Liver (tissue), 9 donors: ENCODE results near the gene LPXN. TPM values are rescaled to one million over a fixed set of nuclear protein-coding genes. Genes with fewer than 3 reads are reported as not detected.
A peak's percentile ranks its signal among the peaks of the same experiment; 100 is the strongest.
"Not testable (repeated sequence)": the region's sequence is repeated elsewhere in the genome, so short reads cannot be mapped to it uniquely, and the experiment has no call there.

Experiments used
- DNase-seq: peaks from one replicate; pipeline ENCODE4 v3.0.0-alpha.2; 2017; ENCODE audit warnings: low spot score
- H3K27ac ChIP-seq, 2 donors: one replicate each; pipeline ENCODE4 v1.7.0; 2013; ENCODE audit warnings: inconsistent platforms in 2 of 2, low read length in 2 of 2, control low read depth in 1 of 2, low read depth in 1 of 2, mild to moderate bottlenecking in 1 of 2
- H3K27me3 ChIP-seq, 4 donors: one replicate each; pipeline versions ENCODE4 v1.6.1 to v1.7.0; 2013; ENCODE audit warnings: low read length in 3 of 4, inconsistent platforms in 1 of 4, mild to moderate bottlenecking in 1 of 4, moderate library complexity in 1 of 4; ENCODE audit not compliant: control insufficient read depth in 4 of 4, insufficient read depth in 4 of 4
- H3K36me3 ChIP-seq, 4 donors: one replicate each; pipeline versions ENCODE4 v1.6.1 to v1.7.0; 2013; ENCODE audit warnings: low read length in 3 of 4, mild to moderate bottlenecking in 3 of 4, low read depth in 1 of 4, moderate library complexity in 1 of 4; ENCODE audit not compliant: control insufficient read depth in 4 of 4, insufficient read depth in 3 of 4
- H3K4me1 ChIP-seq, 4 donors: one replicate each; pipeline versions ENCODE4 v1.6.1 to v1.7.0; 2013; ENCODE audit warnings: low read length in 3 of 4, mild to moderate bottlenecking in 3 of 4, moderate library complexity in 1 of 4; ENCODE audit not compliant: control insufficient read depth in 4 of 4, insufficient read depth in 4 of 4
- H3K4me3 ChIP-seq, 3 donors: one replicate each; pipeline versions ENCODE4 v1.6.1 to v1.7.0; 2013; ENCODE audit warnings: low read length in 3 of 3, control low read depth in 1 of 3, low read depth in 1 of 3, mild to moderate bottlenecking in 1 of 3
- H3K9ac ChIP-seq, 2 donors: one replicate each; pipeline ENCODE4 v1.7.0; 2013; ENCODE audit warnings: low read length in 2 of 2, mild to moderate bottlenecking in 2 of 2, moderate library complexity in 2 of 2, control low read depth in 1 of 2, low read depth in 1 of 2
- H3K9me3 ChIP-seq, 4 donors: one replicate each; pipeline versions ENCODE4 v1.6.1 to v1.7.0; 2013; ENCODE audit warnings: low read length in 3 of 4; ENCODE audit not compliant: control insufficient read depth in 4 of 4
- EGR1 ChIP-seq, 2 donors: IDR thresholded peaks; 2 replicates each; pipeline ENCODE4 v1.6.1; 2016 to 2018; ENCODE audit warnings: antibody characterized with exemption in 2 of 2, low read depth in 2 of 2
- FOXA1 ChIP-seq: IDR thresholded peaks from 2 replicates; pipeline ENCODE4 v1.6.1; 2016; ENCODE audit warnings: antibody characterized with exemption
- FOXA2 ChIP-seq: IDR thresholded peaks from 2 replicates; pipeline ENCODE4 v1.6.1; 2016; ENCODE audit warnings: antibody characterized with exemption
- GABPA ChIP-seq, 2 donors: IDR thresholded peaks in 1 of 2; conservative IDR thresholded peaks in 1 of 2; 2 replicates each; pipeline ENCODE4 v1.6.1; 2016; ENCODE audit warnings: antibody characterized with exemption in 2 of 2, mild to moderate bottlenecking in 1 of 2, moderate library complexity in 1 of 2
- HNF4A ChIP-seq, 2 donors: conservative IDR thresholded peaks; 2 replicates each; pipeline ENCODE4 v1.6.1; 2016; ENCODE audit warnings: antibody characterized with exemption in 2 of 2, mild to moderate bottlenecking in 2 of 2
- HNF4G ChIP-seq: IDR thresholded peaks from 2 replicates; pipeline ENCODE4 v1.6.1; 2016; ENCODE audit warnings: antibody characterized with exemption
- JUND ChIP-seq, 2 donors: IDR thresholded peaks; 2 replicates each; pipeline ENCODE4 v1.6.1; 2016; ENCODE audit warnings: antibody characterized with exemption in 2 of 2
- MAX ChIP-seq: IDR thresholded peaks from 2 replicates; pipeline ENCODE4 v1.6.1; 2016; ENCODE audit warnings: antibody characterized with exemption
- NR2F2 ChIP-seq: IDR thresholded peaks from 2 replicates; pipeline ENCODE4 v1.6.1; 2016; ENCODE audit warnings: antibody characterized with exemption
- RAD21 ChIP-seq, 2 donors: IDR thresholded peaks; 2 replicates each; pipeline ENCODE4 v1.6.1; 2016; ENCODE audit warnings: antibody characterized with exemption in 2 of 2, mild to moderate bottlenecking in 2 of 2
- RXRA ChIP-seq, 2 donors: IDR thresholded peaks; 2 replicates each; pipeline ENCODE4 v1.6.1; 2017 to 2018; ENCODE audit warnings: antibody characterized with exemption in 2 of 2, mild to moderate bottlenecking in 1 of 2
- SP1 ChIP-seq: IDR thresholded peaks from 2 replicates; pipeline ENCODE4 v1.6.1; 2018; ENCODE audit warnings: antibody characterized with exemption, mild to moderate bottlenecking
- TAF1 ChIP-seq: conservative IDR thresholded peaks from 2 replicates; pipeline ENCODE4 v1.6.1; 2016; ENCODE audit warnings: antibody characterized with exemption, mild to moderate bottlenecking
- YY1 ChIP-seq: IDR thresholded peaks from 2 replicates; pipeline ENCODE4 v1.6.1; 2016; ENCODE audit warnings: antibody characterized with exemption, mild to moderate bottlenecking
- ZBTB33 ChIP-seq: IDR thresholded peaks from 2 replicates; pipeline ENCODE4 v1.6.1; 2016; ENCODE audit warnings: antibody characterized with exemption
- WGBS: extraction: QIAGEN DNeasy Blood & Tissue Kit; methylation state at CpG from one replicate; pipeline ENCODE4 v1.1.7; 2013; 5-methylcytosine and 5-hydroxymethylcytosine counted together
- polyA plus RNA-seq, 2 donors: library from polyadenylated mRNA; stranded (reverse) in 1 of 2; unstranded in 1 of 2; fragments of 200-250 nt in 1 of 2; fragments of >200 nt in 1 of 2; fragmentation: Nextera tagmentation in 1 of 2; extraction: Ambion mirVana in 1 of 2; gene quantifications; one replicate each; pipeline versions ENCODE4 v1.2.1 to v1.2.3, GENCODE V29; 2013 to 2015
- total RNA-seq, 2 donors: library from RNA; depleted of rRNA; stranded (reverse); fragments of >200 nt; gene quantifications; one replicate each; pipeline ENCODE4 v1.2.3, GENCODE V29; 2014
- TF ChIP-seq, protein P1 (sequence below): IDR thresholded peaks from 2 replicates; pipeline ENCODE4 v1.6.1; 2016; ENCODE audit warnings: antibody characterized with exemption, mild to moderate bottlenecking
- TF ChIP-seq, protein P2 (sequence below): IDR thresholded peaks from 2 replicates; pipeline ENCODE4 v1.6.1; 2016; ENCODE audit warnings: antibody characterized with exemption
- TF ChIP-seq, protein P3 (sequence below): fragments of 150-350 bp; IDR thresholded peaks from 2 replicates; pipeline ENCODE4 v1.5.1; 2017; ENCODE audit warnings: improper control_type of control experiment, low read depth, low read length; ENCODE audit not compliant: missing input control
- donor health status: healthy.
- donor health status: healthy.
- donor health status: healthy.
- donor health status: healthy.
- donor health status: healthy.

LPXN gene
- total and polyA plus RNA-seq, 4 donors, result 3.7 to 6.2 (median 4.7) TPM

- no peak for DNase-seq
- H3K4me1 ChIP-seq, result peaks cover 3 to 26% (median 19%) of the 10 kb centered on the region in 4 donors
- H3K27ac ChIP-seq, result peak overlapping the region; percentile 66 to 69
- TF ChIP-seq FOXA2 (no peak), YY1 (no peak), HNF4G (no peak), NR2F2 (no peak), RXRA (IDR thresholded peaks at IDR 0.05) (no peak), HNF4A (conservative IDR thresholded peaks at IDR 0.05) (no peak), TAF1 (no peak), EGR1 (IDR thresholded peaks at IDR 0.05; ENCODE audit: low read depth in 2 of 2) (no peak), MAX (no peak), SP1 (no peak), JUND (IDR thresholded peaks at IDR 0.05) (no peak), RAD21 (IDR thresholded peaks at IDR 0.05) (no peak), ZBTB33 (no peak), FOXA1 (no peak), GABPA (IDR thresholded peaks at IDR 0.05 in 1 of 2, conservative IDR thresholded peaks at IDR 0.05 in 1 of 2) (no peak)
- TF ChIP-seq, protein P1, sequence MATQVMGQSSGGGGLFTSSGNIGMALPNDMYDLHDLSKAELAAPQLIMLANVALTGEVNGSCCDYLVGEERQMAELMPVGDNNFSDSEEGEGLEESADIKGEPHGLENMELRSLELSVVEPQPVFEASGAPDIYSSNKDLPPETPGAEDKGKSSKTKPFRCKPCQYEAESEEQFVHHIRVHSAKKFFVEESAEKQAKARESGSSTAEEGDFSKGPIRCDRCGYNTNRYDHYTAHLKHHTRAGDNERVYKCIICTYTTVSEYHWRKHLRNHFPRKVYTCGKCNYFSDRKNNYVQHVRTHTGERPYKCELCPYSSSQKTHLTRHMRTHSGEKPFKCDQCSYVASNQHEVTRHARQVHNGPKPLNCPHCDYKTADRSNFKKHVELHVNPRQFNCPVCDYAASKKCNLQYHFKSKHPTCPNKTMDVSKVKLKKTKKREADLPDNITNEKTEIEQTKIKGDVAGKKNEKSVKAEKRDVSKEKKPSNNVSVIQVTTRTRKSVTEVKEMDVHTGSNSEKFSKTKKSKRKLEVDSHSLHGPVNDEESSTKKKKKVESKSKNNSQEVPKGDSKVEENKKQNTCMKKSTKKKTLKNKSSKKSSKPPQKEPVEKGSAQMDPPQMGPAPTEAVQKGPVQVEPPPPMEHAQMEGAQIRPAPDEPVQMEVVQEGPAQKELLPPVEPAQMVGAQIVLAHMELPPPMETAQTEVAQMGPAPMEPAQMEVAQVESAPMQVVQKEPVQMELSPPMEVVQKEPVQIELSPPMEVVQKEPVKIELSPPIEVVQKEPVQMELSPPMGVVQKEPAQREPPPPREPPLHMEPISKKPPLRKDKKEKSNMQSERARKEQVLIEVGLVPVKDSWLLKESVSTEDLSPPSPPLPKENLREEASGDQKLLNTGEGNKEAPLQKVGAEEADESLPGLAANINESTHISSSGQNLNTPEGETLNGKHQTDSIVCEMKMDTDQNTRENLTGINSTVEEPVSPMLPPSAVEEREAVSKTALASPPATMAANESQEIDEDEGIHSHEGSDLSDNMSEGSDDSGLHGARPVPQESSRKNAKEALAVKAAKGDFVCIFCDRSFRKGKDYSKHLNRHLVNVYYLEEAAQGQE, result no peak
- TF ChIP-seq, protein P2, sequence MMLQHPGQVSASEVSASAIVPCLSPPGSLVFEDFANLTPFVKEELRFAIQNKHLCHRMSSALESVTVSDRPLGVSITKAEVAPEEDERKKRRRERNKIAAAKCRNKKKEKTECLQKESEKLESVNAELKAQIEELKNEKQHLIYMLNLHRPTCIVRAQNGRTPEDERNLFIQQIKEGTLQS, result no peak
- TF ChIP-seq, protein P3, sequence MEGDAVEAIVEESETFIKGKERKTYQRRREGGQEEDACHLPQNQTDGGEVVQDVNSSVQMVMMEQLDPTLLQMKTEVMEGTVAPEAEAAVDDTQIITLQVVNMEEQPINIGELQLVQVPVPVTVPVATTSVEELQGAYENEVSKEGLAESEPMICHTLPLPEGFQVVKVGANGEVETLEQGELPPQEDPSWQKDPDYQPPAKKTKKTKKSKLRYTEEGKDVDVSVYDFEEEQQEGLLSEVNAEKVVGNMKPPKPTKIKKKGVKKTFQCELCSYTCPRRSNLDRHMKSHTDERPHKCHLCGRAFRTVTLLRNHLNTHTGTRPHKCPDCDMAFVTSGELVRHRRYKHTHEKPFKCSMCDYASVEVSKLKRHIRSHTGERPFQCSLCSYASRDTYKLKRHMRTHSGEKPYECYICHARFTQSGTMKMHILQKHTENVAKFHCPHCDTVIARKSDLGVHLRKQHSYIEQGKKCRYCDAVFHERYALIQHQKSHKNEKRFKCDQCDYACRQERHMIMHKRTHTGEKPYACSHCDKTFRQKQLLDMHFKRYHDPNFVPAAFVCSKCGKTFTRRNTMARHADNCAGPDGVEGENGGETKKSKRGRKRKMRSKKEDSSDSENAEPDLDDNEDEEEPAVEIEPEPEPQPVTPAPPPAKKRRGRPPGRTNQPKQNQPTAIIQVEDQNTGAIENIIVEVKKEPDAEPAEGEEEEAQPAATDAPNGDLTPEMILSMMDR, result no peak
- peaks cover 0 to 7% (median 4%) of the 10 kb centered on the region in 4 donors for H3K36me3 ChIP-seq
- H3K9ac ChIP-seq, result peak overlapping the region in 1 of 2 donors; percentile 2
- 70% methylated on average over 4 of the region's 4 CpGs for WGBS
- no peaks in the 10 kb centered on the region for H3K9me3 ChIP-seq
- no peak overlapping the region for H3K4me3 ChIP-seq
- no peaks in the 10 kb centered on the region for H3K27me3 ChIP-seq
Measured at GRCh38 chr11:58573451-58574104, 2.1 kb downstream of the LPXN start.

GRCh38 chr11:58572906-58573305 is 2.8 kb downstream of the LPXN start:
- not testable (repeated sequence) for H3K4me3 ChIP-seq, H3K27ac ChIP-seq, H3K9me3 ChIP-seq, DNase-seq, H3K9ac ChIP-seq, H3K27me3 ChIP-seq, H3K36me3 ChIP-seq
- peaks cover 3 to 26% (median 19%) of the 10 kb centered on the region in 4 donors for H3K4me1 ChIP-seq
- WGBS, result 87% methylated on average over 14 of the region's 14 CpGs
